ENCODE data around the gene KCNJ4. TPM values are rescaled to one million over a fixed set of nuclear protein-coding genes. Genes with fewer than 3 reads are reported as not detected.

KCNJ4 gene
- total RNA-seq, 1 experiment from 2014 or later = 0.22 TPM

- intact Hi-C loops (cut with micrococcal nuclease; ENCODE audit: unreplicated experiment) = no loop called here
- CTCF ChIA-PET = interaction anchor here (0.7 kb wide), 1 partner anchor 9 kb away, joined by 3 read pairs; no protein-coding TSS in a partner anchor
- DNase-seq = peak in 1 of 2 experiments; percentile 13
These were observed 34.7 kb upstream of the KCNJ4 start for GRCh38 chr22:38489561-38490145.

GRCh38 chr22:38489142-38489541 lies 34.1 kb upstream of the KCNJ4 start:
- Histone ChIP-seq H4K20me1 (ENCODE audit: insufficient read depth) (peaks cover 78% of the 10 kb centered on the region), H3K4me1 (replicated peaks; ENCODE audit: insufficient read depth) (no peaks in the 10 kb centered on the region), H3F3A (ENCODE audit: insufficient read depth, low read depth) (peaks cover 91% of the 10 kb centered on the region), H3K9me3 (ENCODE audit: insufficient read depth, low read depth) (no peaks in the 10 kb centered on the region), H3K9me2 (ENCODE audit: insufficient read depth) (no peaks in the 10 kb centered on the region), H3K79me2 (ENCODE audit: low read depth) (peaks cover 18% of the 10 kb centered on the region), H3K27me3 (ENCODE audit: insufficient read depth, low read depth) (no peaks in the 10 kb centered on the region), H3K4me2 (no peak overlapping the region), H3K27ac (no peak overlapping the region), H3K4me3 (no peak overlapping the region), H3K36me3 (ENCODE audit: low read depth) (peaks cover 93% of the 10 kb centered on the region), H2AFZ (no peak overlapping the region)
- no TSS peak for BruUV-seq (replicated peaks)
- DNase-seq = no peak
- intact Hi-C loops (cut with micrococcal nuclease; ENCODE audit: unreplicated experiment) = no loop called here
- ChIA-PET CTCF (no interaction called here), POLR2A (ENCODE audit: unreplicated experiment) (interaction anchor here (0.6 kb wide), 1 partner anchor 246 kb away, joined by 4 read pairs; no protein-coding TSS in a partner anchor)
- no peak for TF ChIP-seq CTCF (conservative IDR thresholded peaks at IDR 0.05)
- TF ChIP-seq EZH2 (IDR thresholded peaks at IDR 0.05; ENCODE audit: low read depth) = no peak

More at GRCh38 chr22:38489561-38490145, 34.7 kb upstream of the KCNJ4 start:
- peaks cover 91% of the 10 kb centered on the region for H3F3A ChIP-seq (ENCODE audit: insufficient read depth, low read depth)
- no peak overlapping the region for H3K4me2 ChIP-seq
- H3K27ac ChIP-seq = peak overlapping the region; percentile 15; the same call in 1 of the 2 replicates
- H3K36me3 ChIP-seq (ENCODE audit: low read depth) = peaks cover 93% of the 10 kb centered on the region
- H2AFZ ChIP-seq = no peak overlapping the region
- TF ChIP-seq CTCF (conservative IDR thresholded peaks at IDR 0.05) (no peak), EZH2 (IDR thresholded peaks at IDR 0.05; ENCODE audit: low read depth) (no peak)
- no peak overlapping the region for H3K4me3 ChIP-seq
- no TSS peak for BruUV-seq (replicated peaks)
- no peaks in the 10 kb centered on the region for H3K9me3 ChIP-seq (ENCODE audit: insufficient read depth, low read depth)
- POLR2A ChIA-PET (ENCODE audit: unreplicated experiment) = interaction anchor here (0.6 kb wide), 1 partner anchor 247 kb away, joined by 4 read pairs; no protein-coding TSS in a partner anchor
- H3K4me1 ChIP-seq (replicated peaks; ENCODE audit: insufficient read depth) = no peaks in the 10 kb centered on the region
- H3K79me2 ChIP-seq (ENCODE audit: low read depth) = peaks cover 23% of the 10 kb centered on the region
- peaks cover 80% of the 10 kb centered on the region for H4K20me1 ChIP-seq (ENCODE audit: insufficient read depth)
- no peaks in the 10 kb centered on the region for H3K9me2 ChIP-seq (ENCODE audit: insufficient read depth)
- no peaks in the 10 kb centered on the region for H3K27me3 ChIP-seq (ENCODE audit: insufficient read depth, low read depth)

- H3K4me3 ChIP-seq = no peak overlapping the region
- no peak for TF ChIP-seq EZH2 (IDR thresholded peaks at IDR 0.05; ENCODE audit: low read depth)
- no peak for TF ChIP-seq CTCF (conservative IDR thresholded peaks at IDR 0.05)
- peaks cover 73% of the 10 kb centered on the region for H4K20me1 ChIP-seq (ENCODE audit: insufficient read depth)
- H3K9me3 ChIP-seq (ENCODE audit: insufficient read depth, low read depth) = no peaks in the 10 kb centered on the region
- H3K9me2 ChIP-seq (ENCODE audit: insufficient read depth) = no peaks in the 10 kb centered on the region
- no peak overlapping the region for H2AFZ ChIP-seq
- DNase-seq = peak in 1 of 2 experiments; percentile 27
- no peaks in the 10 kb centered on the region for H3K4me1 ChIP-seq (replicated peaks; ENCODE audit: insufficient read depth)
- BruUV-seq (replicated peaks) = no TSS peak
- H3K27me3 ChIP-seq (ENCODE audit: insufficient read depth, low read depth) = no peaks in the 10 kb centered on the region
- H3K4me2 ChIP-seq = no peak overlapping the region
- H3K36me3 ChIP-seq (ENCODE audit: low read depth) = peaks cover 93% of the 10 kb centered on the region
- intact Hi-C loops (cut with micrococcal nuclease; ENCODE audit: unreplicated experiment) = no loop called here
- no peak overlapping the region for H3K27ac ChIP-seq
- CTCF ChIA-PET = no interaction called here
- H3F3A ChIP-seq (ENCODE audit: insufficient read depth, low read depth) = peaks cover 91% of the 10 kb centered on the region
- peaks cover 11% of the 10 kb centered on the region; the same call in 1 of the 2 replicates for H3K79me2 ChIP-seq (ENCODE audit: low read depth)
- POLR2A ChIA-PET (ENCODE audit: unreplicated experiment) = interaction anchor here (0.6 to 0.7 kb wide), 2 partner anchors 9 to 1035 kb away, joined by 3 read pairs; no protein-coding TSS in a partner anchor
These were observed 32.9 kb upstream of the KCNJ4 start for GRCh38 chr22:38487946-38488345.

All from PC-9 (cell line).